Ovary (tissue), 9 donors: ENCODE measurements around the gene CCDC157. TPM values are rescaled to one million over a fixed set of nuclear protein-coding genes. Genes with fewer than 3 reads are reported as not detected.

Experiments
- DNase-seq, 5 donors: peaks; one replicate each; pipeline ENCODE4 v3.0.0-alpha.2; 2019 to 2020
- H3K27ac ChIP-seq, 2 donors: fragments of 200-600 bp; one replicate each; pipeline versions ENCODE4 v1.5.1 to v1.8.0; 2019 to 2022
- H3K27me3 ChIP-seq: fragments of 200-600 bp; one replicate; pipeline ENCODE4 v1.8.0; 2022
- H3K36me3 ChIP-seq: fragments of 200-600 bp; sonication (generic); one replicate; pipeline ENCODE4 v1.5.1; 2019
- H3K4me1 ChIP-seq: one replicate; pipeline ENCODE4 v1.8.1; 2013; ENCODE audit warnings: mild to moderate bottlenecking, moderate library complexity; ENCODE audit not compliant: insufficient read depth
- H3K4me3 ChIP-seq: fragments of 200-600 bp; sonication (generic); one replicate; pipeline ENCODE4 v1.5.1; 2017
- H3K9me3 ChIP-seq, 2 donors: fragments of 200-600 bp in 1 of 2; sonication (generic) in 1 of 2; one replicate each; pipeline versions ENCODE4 v1.5.1 to v1.8.1; 2013 to 2019; ENCODE audit warnings: mild to moderate bottlenecking in 1 of 2, moderate library complexity in 1 of 2
- EP300 ChIP-seq: sonication (generic); formaldehyde crosslinking; IDR thresholded peaks from one replicate; pipeline ENCODE4 v1.6.1; 2017; ENCODE audit warnings: antibody characterized with exemption
- POLR2A ChIP-seq: fragments of 450-650 bp; IDR thresholded peaks from one replicate; pipeline ENCODE4 v1.6.1; 2017; ENCODE audit warnings: antibody characterized with exemption, mild to moderate bottlenecking, moderate library complexity
- WGBS, 3 donors: extraction: QIAGEN DNeasy Blood & Tissue Kit in 1 of 3; methylation state at CpG; one replicate each; pipeline versions ENCODE4 v1.1.5 to v1.1.7; 2013 to 2017; 5-methylcytosine and 5-hydroxymethylcytosine counted together
- intact Hi-C, 4 donors: fragments of 100-400 bp; cut with DNase I; formaldehyde crosslinking; loops; one replicate each; pipeline versions ENCODE4 v1.11.0 to v1.15.1; 2022 to 2023
- polyA plus RNA-seq, 2 donors: library from polyadenylated mRNA; stranded (reverse); fragments of 200-250 nt in 1 of 2; fragments of 350-450 nt in 1 of 2; fragmentation: Illumina TruSeq in 1 of 2; extraction: RNeasy Lipid Tissue Mini Kit (QIAGEN cat#74804) in 1 of 2; gene quantifications; one replicate each; pipeline ENCODE4 v1.2.3, GENCODE V29; 2013 to 2014
- total RNA-seq, 7 donors: library from RNA; depleted of rRNA in 2 of 7; stranded (reverse); fragments of >200 nt in 2 of 7; fragmentation: NEBNext Ultra II Directional in 3 of 7; extraction: Animal tissue kit (Norgen Biotek cat#: 25700) in 3 of 7; gene quantifications; one replicate each; pipeline versions ENCODE4 v1.1.0 to v1.2.4, GENCODE V29; 2016 to 2023
- TF ChIP-seq, protein P1 (sequence below), 3 donors: fragments of 450-650 bp in 2 of 3; fragments of 200-600 bp in 1 of 3; IDR thresholded peaks; one replicate each; pipeline versions ENCODE4 v1.5.1 to v1.8.0; 2016 to 2022; ENCODE audit warnings: antibody characterized with exemption in 3 of 3, mild to moderate bottlenecking in 1 of 3
- donor health status: DM: no; HTN: no; CAD: no; lungs with moderate emphysema.
- donor health status: DM: no; HTN: no; CAD: no.
- donor health status: Bipolar disorder and iron deficiency.
- donor health status: DM: yes; HTN: yes; CAD: no.
- donor health status: DM: no; HTN: no; CAD: no.
- donor health status: DM: yes; HTN: yes; CAD: no.

The CCDC157 gene
- total and polyA plus RNA-seq, 9 donors: 0.60 to 28.0 (median 2.4) TPM

DNA sequence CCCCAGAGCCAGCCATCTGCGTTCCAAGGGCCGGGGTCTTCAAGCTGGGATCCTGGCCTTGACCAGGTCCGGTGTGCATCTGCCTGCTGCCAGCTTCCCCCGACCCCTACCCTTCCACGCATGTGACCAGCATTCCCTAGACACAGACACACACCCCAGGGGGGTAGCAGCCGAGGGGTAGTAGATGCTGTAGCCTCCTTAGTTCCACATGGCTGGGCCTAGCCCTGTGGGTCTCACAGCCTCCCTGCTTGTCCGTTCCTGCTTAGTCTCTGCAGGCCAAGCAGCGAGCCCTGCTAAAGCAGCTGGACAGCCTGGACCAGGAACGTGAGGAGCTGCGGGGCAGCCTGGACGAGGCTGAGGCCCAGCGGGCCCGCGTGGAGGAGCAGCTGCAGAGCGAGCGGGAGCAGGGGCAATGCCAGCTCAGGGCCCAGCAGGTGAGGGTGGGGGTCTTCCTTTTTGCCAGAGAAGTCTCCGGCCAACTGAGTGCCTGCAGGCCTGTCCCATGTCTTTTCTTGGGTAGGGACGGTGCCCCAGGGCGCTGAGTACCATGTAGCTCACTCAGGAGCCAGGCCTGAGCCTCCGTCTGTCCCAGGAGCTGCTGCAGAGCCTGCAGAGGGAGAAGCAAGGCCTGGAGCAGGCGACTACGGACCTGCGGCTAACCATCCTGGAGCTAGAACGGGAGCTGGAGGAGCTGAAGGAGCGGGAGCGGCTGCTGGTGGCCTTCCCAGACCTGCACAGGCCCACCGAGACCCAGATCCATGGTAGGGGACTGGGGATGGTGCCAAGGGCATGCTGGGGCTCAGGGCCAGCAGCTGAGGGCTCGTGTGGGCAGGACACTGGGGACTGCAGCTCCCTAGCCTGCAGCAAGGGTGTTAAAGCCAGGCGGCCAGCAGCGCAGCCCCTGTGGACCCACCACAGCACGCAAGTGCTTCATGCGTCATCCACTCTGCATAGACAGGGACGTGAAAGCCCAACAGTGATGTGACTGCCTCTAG is 16.8 kb downstream of the CCDC157 start:
- no peak overlapping the region for H3K4me3 ChIP-seq
- intact Hi-C loops: no loop called here
- TF ChIP-seq POLR2A (no peak), EP300 (no peak)
- TF ChIP-seq, protein P1, sequence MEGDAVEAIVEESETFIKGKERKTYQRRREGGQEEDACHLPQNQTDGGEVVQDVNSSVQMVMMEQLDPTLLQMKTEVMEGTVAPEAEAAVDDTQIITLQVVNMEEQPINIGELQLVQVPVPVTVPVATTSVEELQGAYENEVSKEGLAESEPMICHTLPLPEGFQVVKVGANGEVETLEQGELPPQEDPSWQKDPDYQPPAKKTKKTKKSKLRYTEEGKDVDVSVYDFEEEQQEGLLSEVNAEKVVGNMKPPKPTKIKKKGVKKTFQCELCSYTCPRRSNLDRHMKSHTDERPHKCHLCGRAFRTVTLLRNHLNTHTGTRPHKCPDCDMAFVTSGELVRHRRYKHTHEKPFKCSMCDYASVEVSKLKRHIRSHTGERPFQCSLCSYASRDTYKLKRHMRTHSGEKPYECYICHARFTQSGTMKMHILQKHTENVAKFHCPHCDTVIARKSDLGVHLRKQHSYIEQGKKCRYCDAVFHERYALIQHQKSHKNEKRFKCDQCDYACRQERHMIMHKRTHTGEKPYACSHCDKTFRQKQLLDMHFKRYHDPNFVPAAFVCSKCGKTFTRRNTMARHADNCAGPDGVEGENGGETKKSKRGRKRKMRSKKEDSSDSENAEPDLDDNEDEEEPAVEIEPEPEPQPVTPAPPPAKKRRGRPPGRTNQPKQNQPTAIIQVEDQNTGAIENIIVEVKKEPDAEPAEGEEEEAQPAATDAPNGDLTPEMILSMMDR (IDR thresholded peaks at IDR 0.05): no peak

GRCh38 chr22:30375312-30375849 is 18.6 kb downstream of the CCDC157 start:
- 77 to 88% (median 80%) methylated on average over 13 of the region's 13 CpGs for WGBS, 3 donors
- Histone ChIP-seq H3K27me3 (no peaks in the 10 kb centered on the region), H3K9me3 (no peaks in the 10 kb centered on the region), H3K36me3 (no peaks in the 10 kb centered on the region), H3K4me1 (no peaks in the 10 kb centered on the region), H3K4me3 (no peak overlapping the region), H3K27ac (no peak overlapping the region)
- intact Hi-C loops: no loop called here
- TF ChIP-seq POLR2A (no peak), EP300 (no peak)
- TF ChIP-seq, protein P1 (IDR thresholded peaks at IDR 0.05): no peak
- no peak for DNase-seq

More for the DNA sequence above, 16.8 kb downstream of the CCDC157 start:
- 71 to 74% (median 74%) methylated on average over 32 to 33 of the region's 33 CpGs for WGBS, 3 donors
- DNase-seq: no peak
- H3K27ac ChIP-seq: no peak overlapping the region
- no peaks in the 10 kb centered on the region for H3K9me3 ChIP-seq
- H3K4me1 ChIP-seq: no peaks in the 10 kb centered on the region
- H3K36me3 ChIP-seq: no peaks in the 10 kb centered on the region
- no peaks in the 10 kb centered on the region for H3K27me3 ChIP-seq

GRCh38 chr22:30380011-30380410 is 23.2 kb downstream of the CCDC157 start:
- 91 to 95% (median 94%) methylated on average over 18 to 20 of the region's 20 CpGs for WGBS, 3 donors
- H3K4me1 ChIP-seq: no peaks in the 10 kb centered on the region
- TF ChIP-seq, protein P1 (IDR thresholded peaks at IDR 0.05): no peak
- TF ChIP-seq POLR2A (no peak), EP300 (no peak)
- no peak overlapping the region for H3K27ac ChIP-seq
- intact Hi-C loops: loop anchor here in 2 of 4 donors (5.0 to 10.0 kb wide), 2 partner anchors 113 to 275 kb away; partner anchors contain the start of gene OSM (in 1 of the 2)
- no peak for DNase-seq
- H3K27me3 ChIP-seq: no peaks in the 10 kb centered on the region
- H3K4me3 ChIP-seq: no peak overlapping the region
- H3K36me3 ChIP-seq: no peaks in the 10 kb centered on the region
- H3K9me3 ChIP-seq: no peaks in the 10 kb centered on the region

- no peak for TF ChIP-seq POLR2A
- no peak for TF ChIP-seq EP300
- TF ChIP-seq, protein P1 (IDR thresholded peaks at IDR 0.05): no peak
- no peaks in the 10 kb centered on the region for H3K27me3 ChIP-seq
- intact Hi-C loops: loop anchor here in 2 of 4 donors (5.0 to 10.0 kb wide), 2 partner anchors 114 to 276 kb away; partner anchors contain the start of gene OSM (in 1 of the 2)
- no peaks in the 10 kb centered on the region for H3K4me1 ChIP-seq
- WGBS, 3 donors: 85 to 91% (median 87%) methylated on average over 12 of the region's 12 CpGs
- DNase-seq: no peak
- no peaks in the 10 kb centered on the region for H3K9me3 ChIP-seq
- no peaks in the 10 kb centered on the region for H3K36me3 ChIP-seq
- H3K4me3 ChIP-seq: no peak overlapping the region
- H3K27ac ChIP-seq: no peak overlapping the region
Measured at GRCh38 chr22:30381264-30381663, 24.5 kb downstream of the CCDC157 start.
